HG02885 (cell line): Measurements from ENCODE around the gene SPATA16.
"Not testable (repeated sequence)": the region's sequence is repeated elsewhere in the genome, so short reads cannot be mapped to it uniquely, and the experiment has no call there.

Source experiments
- ATAC-seq: cut with Tn5 transposase; IDR thresholded peaks from one replicate; pipeline ENCODE4 v1.9.1; 2021; ENCODE audit warnings: mild to moderate bottlenecking; ENCODE audit not compliant: unreplicated experiment, poor library complexity

Gene SPATA16

DNA sequence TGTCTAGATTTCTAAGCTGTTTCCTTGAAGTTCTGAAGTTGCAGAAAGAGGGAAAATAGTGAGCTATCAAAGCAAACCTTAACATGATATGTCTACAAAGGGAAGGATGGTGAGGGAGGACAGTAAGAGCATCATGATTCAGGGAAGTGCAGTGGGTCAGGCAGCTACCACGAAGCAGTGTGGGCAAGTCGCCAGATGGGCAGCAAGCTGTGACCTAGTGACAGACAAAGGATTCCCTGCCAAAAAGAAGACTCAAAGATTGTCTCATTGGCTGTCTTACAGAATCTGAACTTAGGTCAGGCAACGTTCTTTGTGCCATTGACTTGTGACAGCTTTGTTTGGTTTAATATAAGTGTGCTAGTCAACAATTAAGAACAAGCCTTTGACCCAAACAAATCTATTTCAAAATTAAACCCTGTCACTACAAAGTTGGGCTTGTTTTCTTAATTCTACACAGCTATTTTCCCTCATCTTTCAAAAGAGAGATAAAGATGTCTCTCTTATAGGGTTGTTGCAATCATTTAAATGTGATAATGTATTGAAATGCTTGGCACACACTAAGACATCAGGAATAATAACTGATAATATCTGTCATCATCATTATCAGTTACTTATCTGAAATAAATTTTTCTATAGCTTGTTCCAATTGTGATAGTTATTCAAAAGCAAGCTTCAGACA, 237.3 kb downstream of the SPATA16 start:
- ATAC-seq = no peak

DNA sequence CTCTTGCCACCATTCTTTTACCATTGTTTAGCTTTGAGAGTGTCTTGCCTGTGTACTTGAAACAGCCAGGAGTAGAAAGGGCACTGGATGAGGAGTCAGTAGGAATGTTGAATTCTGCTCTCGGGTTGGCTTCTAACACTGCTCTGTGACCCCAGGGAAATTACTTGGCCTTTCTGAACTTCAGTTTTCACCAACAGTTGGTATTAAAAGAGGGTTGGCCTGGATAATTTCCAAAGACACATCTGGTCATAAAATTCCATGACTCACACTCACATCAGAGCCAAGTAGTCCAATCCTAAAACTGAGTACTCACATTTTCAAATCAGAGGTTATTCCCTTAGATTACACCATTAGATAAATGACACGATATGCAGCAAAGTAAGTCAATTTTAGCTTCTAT, 248.9 kb downstream of the SPATA16 start:
- no peak for ATAC-seq

- ATAC-seq = no peak
Measured at GRCh38 chr3:172885704-172886103, 255.3 kb downstream of the SPATA16 start.

GRCh38 chr3:172882563-172882962, 258.5 kb downstream of the SPATA16 start:
- ATAC-seq = no peak

- not testable (repeated sequence) for ATAC-seq
Measured at GRCh38 chr3:172879381-172879780, 261.7 kb downstream of the SPATA16 start.

GRCh38 chr3:172877011-172877410, 264.0 kb downstream of the SPATA16 start:
- no peak for ATAC-seq

- ATAC-seq = no peak
Measured at GRCh38 chr3:172876297-172876696, 264.7 kb downstream of the SPATA16 start.

- ATAC-seq = no peak
Measured at GRCh38 chr3:172875039-172875438, 266.0 kb downstream of the SPATA16 start.

GRCh38 chr3:172869784-172870518, 271.1 kb downstream of the SPATA16 start:
- ATAC-seq = no peak

GRCh38 chr3:172869368-172869771, 271.7 kb downstream of the SPATA16 start:
- no peak for ATAC-seq

GRCh38 chr3:172868582-172869200, 272.3 kb downstream of the SPATA16 start:
- ATAC-seq = no peak

- not testable (repeated sequence) for ATAC-seq
Measured at GRCh38 chr3:172866726-172867350, 274.2 kb downstream of the SPATA16 start.

DNA sequence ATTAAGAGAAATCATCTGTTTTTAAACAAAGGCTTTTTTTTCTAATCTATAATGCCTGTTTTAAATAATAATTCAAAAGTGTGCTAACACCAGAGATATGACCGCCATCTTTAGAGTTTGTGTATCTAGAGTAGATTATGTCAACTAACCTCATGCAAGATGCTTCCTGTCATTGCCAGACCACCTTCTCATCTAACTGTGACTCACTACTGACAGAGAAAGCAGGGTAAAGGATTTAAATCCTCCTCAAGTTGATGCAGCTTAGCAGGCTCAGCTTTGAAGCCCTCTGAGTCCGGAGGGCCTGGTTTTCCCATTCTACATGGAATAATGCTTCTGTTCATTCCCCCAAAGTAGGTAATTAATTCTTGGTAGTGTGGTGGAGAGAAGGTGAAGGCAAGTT, 282.0 kb downstream of the SPATA16 start:
- ATAC-seq = no peak

GRCh38 chr3:172856795-172857742, 284.0 kb downstream of the SPATA16 start:
- no peak for ATAC-seq

- no peak for ATAC-seq
Measured at GRCh38 chr3:172855037-172855436, 286.0 kb downstream of the SPATA16 start.

GRCh38 chr3:172853921-172854666, 286.9 kb downstream of the SPATA16 start:
- no peak for ATAC-seq

DNA sequence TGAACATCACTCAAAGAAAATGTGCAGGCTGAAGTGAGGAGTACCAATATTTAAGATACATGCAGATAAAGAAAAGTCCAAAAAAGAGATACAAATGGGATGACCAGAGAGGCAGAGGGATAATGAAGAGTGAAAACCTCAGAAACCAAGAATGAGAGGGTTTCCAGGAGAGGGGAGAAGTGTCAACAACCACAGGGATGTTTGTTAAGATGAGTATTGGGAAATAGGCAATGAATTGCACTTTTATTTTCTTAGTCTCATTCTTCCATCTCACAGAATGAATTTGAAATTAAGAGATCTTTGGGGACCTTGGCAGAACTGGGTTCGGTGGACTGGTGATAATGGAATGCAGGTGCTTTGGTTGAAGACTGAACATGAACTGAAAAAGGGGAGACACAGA, 288.0 kb downstream of the SPATA16 start:
- ATAC-seq = no peak

GRCh38 chr3:172848910-172849309, 292.1 kb downstream of the SPATA16 start:
- ATAC-seq = no peak

GRCh38 chr3:172847292-172847691, 293.7 kb downstream of the SPATA16 start:
- ATAC-seq = no peak
